Measurements from ENCODE around the gene RSBN1.

RSBN1 gene

GRCh38 chr1:113818578-113818977, 6.3 kb upstream of the RSBN1 start:
- Histone ChIP-seq H3K27ac (ENCODE audit: low read depth in 2 of 2, low read length in 2 of 2) (no peak overlapping the region), H3K4me1 (ENCODE audit: control insufficient read depth in 2 of 2, insufficient read depth in 2 of 2, low read length in 2 of 2) (no peaks in the 10 kb centered on the region), H3K9me3 (ENCODE audit: control insufficient read depth in 2 of 2, low read length in 2 of 2) (no peaks in the 10 kb centered on the region), H3K36me3 (ENCODE audit: control insufficient read depth in 2 of 2, insufficient read depth in 2 of 2, low read length in 2 of 2) (peaks cover 0 to 4% of the 10 kb centered on the region in 2 donors), H3K9ac (ENCODE audit: low read depth in 1 of 2, low read length in 2 of 2) (no peak overlapping the region), H3K27me3 (ENCODE audit: control insufficient read depth in 2 of 2, insufficient read depth in 2 of 2, low read length in 2 of 2) (no peaks in the 10 kb centered on the region), H3K4me3 (ENCODE audit: low read length in 2 of 2) (no peak overlapping the region)

- Histone ChIP-seq H3K27me3 (ENCODE audit: control insufficient read depth in 2 of 2, insufficient read depth in 2 of 2, low read length in 2 of 2) (no peaks in the 10 kb centered on the region), H3K9me3 (ENCODE audit: control insufficient read depth in 2 of 2, low read length in 2 of 2) (no peaks in the 10 kb centered on the region), H3K9ac (ENCODE audit: low read depth in 1 of 2, low read length in 2 of 2) (no peak overlapping the region), H3K4me3 (ENCODE audit: low read length in 2 of 2) (no peak overlapping the region), H3K27ac (ENCODE audit: low read depth in 2 of 2, low read length in 2 of 2) (no peak overlapping the region), H3K36me3 (ENCODE audit: control insufficient read depth in 2 of 2, insufficient read depth in 2 of 2, low read length in 2 of 2) (no peaks in the 10 kb centered on the region), H3K4me1 (ENCODE audit: control insufficient read depth in 2 of 2, insufficient read depth in 2 of 2, low read length in 2 of 2) (peaks cover 15 to 16% of the 10 kb centered on the region in 2 donors)
These were observed 942 bp upstream of the RSBN1 start for GRCh38 chr1:113813218-113813617.

- Histone ChIP-seq H3K27ac (ENCODE audit: low read depth in 2 of 2, low read length in 2 of 2) (peak overlapping the region; percentile 83 to 97), H3K27me3 (ENCODE audit: control insufficient read depth in 2 of 2, insufficient read depth in 2 of 2, low read length in 2 of 2) (no peaks in the 10 kb centered on the region), H3K9ac (ENCODE audit: low read depth in 1 of 2, low read length in 2 of 2) (peak overlapping the region; percentile 54 to 74), H3K4me3 (ENCODE audit: low read length in 2 of 2) (peak overlapping the region; percentile 79 to 100), H3K4me1 (ENCODE audit: control insufficient read depth in 2 of 2, insufficient read depth in 2 of 2, low read length in 2 of 2) (peaks cover 15 to 19% of the 10 kb centered on the region in 2 donors), H3K36me3 (ENCODE audit: control insufficient read depth in 2 of 2, insufficient read depth in 2 of 2, low read length in 2 of 2) (no peaks in the 10 kb centered on the region), H3K9me3 (ENCODE audit: control insufficient read depth in 2 of 2, low read length in 2 of 2) (no peaks in the 10 kb centered on the region)
These were observed 422 bp upstream of the RSBN1 start for GRCh38 chr1:113812661-113813135.

- H3K27ac ChIP-seq (ENCODE audit: low read depth in 2 of 2, low read length in 2 of 2), result peak overlapping the region; percentile 96 to 97
- no peaks in the 10 kb centered on the region for H3K9me3 ChIP-seq (ENCODE audit: control insufficient read depth in 2 of 2, low read length in 2 of 2)
- H3K36me3 ChIP-seq (ENCODE audit: control insufficient read depth in 2 of 2, insufficient read depth in 2 of 2, low read length in 2 of 2), result no peaks in the 10 kb centered on the region
- no peaks in the 10 kb centered on the region for H3K27me3 ChIP-seq (ENCODE audit: control insufficient read depth in 2 of 2, insufficient read depth in 2 of 2, low read length in 2 of 2)
- peaks cover 15 to 19% of the 10 kb centered on the region in 2 donors for H3K4me1 ChIP-seq (ENCODE audit: control insufficient read depth in 2 of 2, insufficient read depth in 2 of 2, low read length in 2 of 2)
- H3K9ac ChIP-seq (ENCODE audit: low read depth in 1 of 2, low read length in 2 of 2), result peak overlapping the region; percentile 99 to 100
- peak overlapping the region; percentile 99 to 100 for H3K4me3 ChIP-seq (ENCODE audit: low read length in 2 of 2)
These were observed 954 bp downstream of the RSBN1 start for GRCh38 chr1:113811156-113811887.

- peak overlapping the region; percentile 99 to 100 for H3K9ac ChIP-seq (ENCODE audit: low read depth in 1 of 2, low read length in 2 of 2)
- no peaks in the 10 kb centered on the region for H3K36me3 ChIP-seq (ENCODE audit: control insufficient read depth in 2 of 2, insufficient read depth in 2 of 2, low read length in 2 of 2)
- H3K27ac ChIP-seq (ENCODE audit: low read depth in 2 of 2, low read length in 2 of 2), result peak overlapping the region; percentile 68 to 97
- H3K27me3 ChIP-seq (ENCODE audit: control insufficient read depth in 2 of 2, insufficient read depth in 2 of 2, low read length in 2 of 2), result no peaks in the 10 kb centered on the region
- peaks cover 15 to 19% of the 10 kb centered on the region in 2 donors for H3K4me1 ChIP-seq (ENCODE audit: control insufficient read depth in 2 of 2, insufficient read depth in 2 of 2, low read length in 2 of 2)
- H3K9me3 ChIP-seq (ENCODE audit: control insufficient read depth in 2 of 2, low read length in 2 of 2), result no peaks in the 10 kb centered on the region
- H3K4me3 ChIP-seq (ENCODE audit: low read length in 2 of 2), result peak overlapping the region; percentile 99 to 100
These were observed 2.3 kb downstream of the RSBN1 start for GRCh38 chr1:113809670-113810602.

- Histone ChIP-seq H3K27me3 (ENCODE audit: control insufficient read depth in 2 of 2, insufficient read depth in 2 of 2, low read length in 2 of 2) (no peaks in the 10 kb centered on the region), H3K36me3 (ENCODE audit: control insufficient read depth in 2 of 2, insufficient read depth in 2 of 2, low read length in 2 of 2) (no peaks in the 10 kb centered on the region), H3K4me1 (ENCODE audit: control insufficient read depth in 2 of 2, insufficient read depth in 2 of 2, low read length in 2 of 2) (peaks cover 22 to 24% of the 10 kb centered on the region in 2 donors), H3K4me3 (ENCODE audit: low read length in 2 of 2) (peak overlapping the region in 1 of 2 donors; percentile 99), H3K9ac (ENCODE audit: low read depth in 1 of 2, low read length in 2 of 2) (no peak overlapping the region), H3K27ac (ENCODE audit: low read depth in 2 of 2, low read length in 2 of 2) (peak overlapping the region; percentile 68 to 97), H3K9me3 (ENCODE audit: control insufficient read depth in 2 of 2, low read length in 2 of 2) (no peaks in the 10 kb centered on the region)
These were observed 3.7 kb downstream of the RSBN1 start for GRCh38 chr1:113808450-113809195.

- no peak overlapping the region for H3K27ac ChIP-seq (ENCODE audit: low read depth in 2 of 2, low read length in 2 of 2)
- H3K27me3 ChIP-seq (ENCODE audit: control insufficient read depth in 2 of 2, insufficient read depth in 2 of 2, low read length in 2 of 2), result no peaks in the 10 kb centered on the region
- H3K36me3 ChIP-seq (ENCODE audit: control insufficient read depth in 2 of 2, insufficient read depth in 2 of 2, low read length in 2 of 2), result no peaks in the 10 kb centered on the region
- H3K9ac ChIP-seq (ENCODE audit: low read depth in 1 of 2, low read length in 2 of 2), result no peak overlapping the region
- no peak overlapping the region for H3K4me3 ChIP-seq (ENCODE audit: low read length in 2 of 2)
- H3K9me3 ChIP-seq (ENCODE audit: control insufficient read depth in 2 of 2, low read length in 2 of 2), result no peaks in the 10 kb centered on the region
- peaks cover 17 to 30% of the 10 kb centered on the region in 2 donors for H3K4me1 ChIP-seq (ENCODE audit: control insufficient read depth in 2 of 2, insufficient read depth in 2 of 2, low read length in 2 of 2)
These were observed 6.6 kb downstream of the RSBN1 start for GRCh38 chr1:113805639-113806038.

GRCh38 chr1:113805256-113805531, 7.1 kb downstream of the RSBN1 start:
- Histone ChIP-seq H3K4me3 (ENCODE audit: low read length in 2 of 2) (no peak overlapping the region), H3K9ac (ENCODE audit: low read depth in 1 of 2, low read length in 2 of 2) (no peak overlapping the region), H3K36me3 (ENCODE audit: control insufficient read depth in 2 of 2, insufficient read depth in 2 of 2, low read length in 2 of 2) (no peaks in the 10 kb centered on the region), H3K9me3 (ENCODE audit: control insufficient read depth in 2 of 2, low read length in 2 of 2) (no peaks in the 10 kb centered on the region), H3K27ac (ENCODE audit: low read depth in 2 of 2, low read length in 2 of 2) (no peak overlapping the region), H3K27me3 (ENCODE audit: control insufficient read depth in 2 of 2, insufficient read depth in 2 of 2, low read length in 2 of 2) (no peaks in the 10 kb centered on the region), H3K4me1 (ENCODE audit: control insufficient read depth in 2 of 2, insufficient read depth in 2 of 2, low read length in 2 of 2) (peaks cover 17 to 27% of the 10 kb centered on the region in 2 donors)

- H3K36me3 ChIP-seq (ENCODE audit: control insufficient read depth in 2 of 2, insufficient read depth in 2 of 2, low read length in 2 of 2), result no peaks in the 10 kb centered on the region
- no peak overlapping the region for H3K9ac ChIP-seq (ENCODE audit: low read depth in 1 of 2, low read length in 2 of 2)
- H3K4me1 ChIP-seq (ENCODE audit: control insufficient read depth in 2 of 2, insufficient read depth in 2 of 2, low read length in 2 of 2), result peaks cover 13 to 24% of the 10 kb centered on the region in 2 donors
- no peaks in the 10 kb centered on the region for H3K27me3 ChIP-seq (ENCODE audit: control insufficient read depth in 2 of 2, insufficient read depth in 2 of 2, low read length in 2 of 2)
- H3K9me3 ChIP-seq (ENCODE audit: control insufficient read depth in 2 of 2, low read length in 2 of 2), result no peaks in the 10 kb centered on the region
- H3K4me3 ChIP-seq (ENCODE audit: low read length in 2 of 2), result peak overlapping the region in 1 of 2 donors; percentile 29
- no peak overlapping the region for H3K27ac ChIP-seq (ENCODE audit: low read depth in 2 of 2, low read length in 2 of 2)
These were observed 7.6 kb downstream of the RSBN1 start for GRCh38 chr1:113804421-113805255.

Measured in mucosa of rectum (tissue), 2 donors.